Smooth muscle cell (in vitro differentiated cells): ENCODE data around the gene CCDC106. TPM values are rescaled to one million over a fixed set of nuclear protein-coding genes. Genes with fewer than 3 reads are reported as not detected.

Experiments
- DNase-seq: peaks from one replicate; lab custom pipeline; 2025; ENCODE audit not compliant: unreplicated experiment; lab: John Stamatoyannopoulos, UW
- H2AFZ ChIP-seq: fragments of 200-600 bp; sonication (generic); 2 replicates; pipeline ENCODE4 v1.6.0; 2016; ENCODE audit warnings: antibody characterized with exemption, low read depth, mild to moderate bottlenecking
- H3F3A ChIP-seq: fragments of 200-600 bp; sonication (generic); 2 replicates; pipeline ENCODE4 v1.6.0; 2017; ENCODE audit warnings: antibody characterized with exemption, low read depth
- H3K27ac ChIP-seq: fragments of 200-600 bp; sonication (generic); 2 replicates; pipeline ENCODE4 v1.5.1; 2016; ENCODE audit warnings: low read depth, mild to moderate bottlenecking
- H3K27me3 ChIP-seq: fragments of 200-600 bp; sonication (generic); 2 replicates; pipeline ENCODE4 v1.6.1; 2016; ENCODE audit warnings: low read depth, mild to moderate bottlenecking
- H3K36me3 ChIP-seq: fragments of 200-600 bp; sonication (generic); 2 replicates; pipeline ENCODE4 v1.5.1; 2016; ENCODE audit warnings: low read depth
- H3K4me1 ChIP-seq: fragments of 200-600 bp; sonication (generic); 2 replicates; pipeline ENCODE4 v1.5.1; 2016; ENCODE audit warnings: low read depth
- H3K4me2 ChIP-seq: fragments of 200-600 bp; sonication (generic); 2 replicates; pipeline ENCODE4 v1.6.0; 2016; ENCODE audit warnings: mild to moderate bottlenecking
- H3K4me3 ChIP-seq: fragments of 200-600 bp; sonication (generic); 2 replicates; pipeline ENCODE4 v1.5.1; 2016; ENCODE audit warnings: mild to moderate bottlenecking
- H3K79me2 ChIP-seq: fragments of 200-600 bp; sonication (generic); 2 replicates; pipeline ENCODE4 v1.6.0; 2016; ENCODE audit warnings: low read depth, mild to moderate bottlenecking
- H3K9ac ChIP-seq: fragments of 200-600 bp; sonication (generic); 2 replicates; pipeline ENCODE4 v1.6.0; 2016; ENCODE audit warnings: low read depth
- H3K9me3 ChIP-seq: fragments of 200-600 bp; sonication (generic); replicated peaks from 2 replicates; pipeline ENCODE4 v1.5.1; 2016; ENCODE audit warnings: low read depth
- H4K20me1 ChIP-seq: fragments of 200-600 bp; sonication (generic); 2 replicates; pipeline ENCODE4 v1.6.0; 2016; ENCODE audit warnings: low read depth
- WGBS: methylation state at CpG from one replicate; pipeline ENCODE4 v1.1.7; 2016; ENCODE audit warnings: low lambda C conversion rate; 5-methylcytosine and 5-hydroxymethylcytosine counted together
- polyA plus RNA-seq: library from polyadenylated mRNA; unstranded; fragments of >200 nt; fragmentation: Nextera tagmentation; extraction: Ambion mirVana; gene quantifications from 2 replicates; pipeline ENCODE4 v1.2.1, GENCODE V29; 2016
- total RNA-seq: library from RNA; depleted of rRNA; stranded (reverse); fragments of >200 nt; gene quantifications from 2 replicates; pipeline ENCODE4 v1.2.3, GENCODE V29; 2014
- TF ChIP-seq, protein P1 (sequence below): fragments of 200-600 bp; sonication (generic); IDR thresholded peaks from 2 replicates; pipeline ENCODE4 v1.5.1; 2017; ENCODE audit warnings: borderline replicate concordance, mild to moderate bottlenecking, antibody characterized with exemption; ENCODE audit not compliant: insufficient read depth, poor library complexity, severe bottlenecking

CCDC106 gene
- total and polyA plus RNA-seq, 2 experiments from 2014 or later = 6.9 to 18.3 TPM

GRCh38 chr19:55691561-55692481 lies 43.8 kb downstream of the CCDC106 start:
- no peaks in the 10 kb centered on the region for H3K9me3 ChIP-seq
- H3K9ac ChIP-seq = no peak overlapping the region
- peaks cover 1% of the 10 kb centered on the region for H3K79me2 ChIP-seq
- H3K4me3 ChIP-seq = no peak overlapping the region
- WGBS = 95% methylated on average over 23 of the region's 31 CpGs
- TF ChIP-seq, protein P1, sequence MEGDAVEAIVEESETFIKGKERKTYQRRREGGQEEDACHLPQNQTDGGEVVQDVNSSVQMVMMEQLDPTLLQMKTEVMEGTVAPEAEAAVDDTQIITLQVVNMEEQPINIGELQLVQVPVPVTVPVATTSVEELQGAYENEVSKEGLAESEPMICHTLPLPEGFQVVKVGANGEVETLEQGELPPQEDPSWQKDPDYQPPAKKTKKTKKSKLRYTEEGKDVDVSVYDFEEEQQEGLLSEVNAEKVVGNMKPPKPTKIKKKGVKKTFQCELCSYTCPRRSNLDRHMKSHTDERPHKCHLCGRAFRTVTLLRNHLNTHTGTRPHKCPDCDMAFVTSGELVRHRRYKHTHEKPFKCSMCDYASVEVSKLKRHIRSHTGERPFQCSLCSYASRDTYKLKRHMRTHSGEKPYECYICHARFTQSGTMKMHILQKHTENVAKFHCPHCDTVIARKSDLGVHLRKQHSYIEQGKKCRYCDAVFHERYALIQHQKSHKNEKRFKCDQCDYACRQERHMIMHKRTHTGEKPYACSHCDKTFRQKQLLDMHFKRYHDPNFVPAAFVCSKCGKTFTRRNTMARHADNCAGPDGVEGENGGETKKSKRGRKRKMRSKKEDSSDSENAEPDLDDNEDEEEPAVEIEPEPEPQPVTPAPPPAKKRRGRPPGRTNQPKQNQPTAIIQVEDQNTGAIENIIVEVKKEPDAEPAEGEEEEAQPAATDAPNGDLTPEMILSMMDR = no peak
- H3F3A ChIP-seq = no peaks in the 10 kb centered on the region
- H3K36me3 ChIP-seq = no peaks in the 10 kb centered on the region
- peaks cover 45% of the 10 kb centered on the region for H4K20me1 ChIP-seq
- no peaks in the 10 kb centered on the region for H3K4me1 ChIP-seq
- H3K4me2 ChIP-seq = no peak overlapping the region
- H2AFZ ChIP-seq = no peak overlapping the region
- DNase-seq = no peak
- H3K27me3 ChIP-seq = no peaks in the 10 kb centered on the region
- H3K27ac ChIP-seq = no peak overlapping the region

- Histone ChIP-seq H3K79me2 (no peaks in the 10 kb centered on the region), H2AFZ (no peak overlapping the region), H3K36me3 (no peaks in the 10 kb centered on the region), H3K27me3 (no peaks in the 10 kb centered on the region), H3K4me2 (no peak overlapping the region), H3K4me1 (no peaks in the 10 kb centered on the region), H3K9me3 (no peaks in the 10 kb centered on the region), H3F3A (no peaks in the 10 kb centered on the region), H4K20me1 (peaks cover 37% of the 10 kb centered on the region), H3K9ac (no peak overlapping the region), H3K4me3 (no peak overlapping the region), H3K27ac (no peak overlapping the region)
- WGBS = 96% methylated on average over 12 of the region's 19 CpGs
- TF ChIP-seq, protein P1 = no peak
- no peak for DNase-seq
Observed at GRCh38 chr19:55692681-55693081, 44.7 kb downstream of the CCDC106 start.

DNA sequence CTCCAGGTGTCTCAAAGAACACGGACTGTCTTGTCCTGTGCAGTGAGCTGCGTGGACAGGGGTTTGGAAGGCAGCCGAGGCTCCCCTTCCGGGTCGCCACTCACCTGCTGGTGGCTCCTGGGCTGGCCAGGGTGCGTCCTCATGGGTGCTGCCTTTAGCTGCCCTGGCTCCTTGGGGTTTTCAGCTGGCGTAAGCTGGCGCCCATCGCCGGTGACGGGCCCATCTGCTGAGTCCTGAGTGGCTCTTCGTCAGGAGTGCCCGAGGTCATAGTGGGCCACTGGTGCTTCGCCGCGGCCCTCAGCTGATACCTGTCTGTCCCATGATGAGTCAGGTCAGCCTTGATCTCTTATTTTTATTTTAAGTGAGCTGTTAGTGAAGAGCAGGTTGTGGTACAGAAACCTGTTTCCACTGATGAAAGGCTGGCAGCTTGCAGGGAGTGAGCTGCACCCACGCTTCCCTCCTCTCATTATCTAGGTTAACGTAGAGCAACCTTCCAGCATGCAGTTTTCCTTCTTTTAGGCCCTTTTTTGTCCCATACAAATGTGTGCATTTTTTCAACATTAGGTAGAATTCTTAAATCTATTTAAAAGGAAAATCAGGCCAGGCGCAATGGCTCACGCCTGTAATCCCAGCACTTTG lies 45.4 kb downstream of the CCDC106 start:
- Histone ChIP-seq H3K4me1 (no peaks in the 10 kb centered on the region), H3K4me3 (no peak overlapping the region), H3K27me3 (no peaks in the 10 kb centered on the region), H3K4me2 (no peak overlapping the region), H3F3A (no peaks in the 10 kb centered on the region), H3K79me2 (no peaks in the 10 kb centered on the region), H4K20me1 (peaks cover 29% of the 10 kb centered on the region), H3K9ac (no peak overlapping the region), H3K27ac (no peak overlapping the region), H3K9me3 (no peaks in the 10 kb centered on the region), H2AFZ (no peak overlapping the region), H3K36me3 (no peaks in the 10 kb centered on the region)
- no peak for DNase-seq
- WGBS = 95% methylated on average over 20 of the region's 20 CpGs
- TF ChIP-seq, protein P1 = no peak
